Astrocyte (in vitro differentiated cells and primary cell): ENCODE data around the gene AMH. TPM values are rescaled to one million over a fixed set of nuclear protein-coding genes. Genes with fewer than 3 reads are reported as not detected.

ENCODE experiments used
- DNase-seq: peaks from one replicate; pipeline ENCODE4 v3.0.0-alpha.2; 2010; ENCODE audit warnings: low read depth
- FAIRE-seq: peaks from 2 replicates; lab custom pipeline; 2011; peaks lifted over from hg19 to GRCh38; lab: Jason Lieb, UNC
- H2AFZ ChIP-seq: 2 replicates; pipeline ENCODE4 v1.6.0; 2012; ENCODE audit warnings: low read depth, low read length, inconsistent platforms
- H3K27ac ChIP-seq: 2 replicates; pipeline ENCODE4 v1.5.1; 2011; ENCODE audit warnings: low read depth, low read length, inconsistent platforms
- H3K27me3 ChIP-seq: 2 replicates; pipeline ENCODE4 v1.6.0; 2011; ENCODE audit warnings: low read length, inconsistent platforms; ENCODE audit not compliant: insufficient read depth
- H3K36me3 ChIP-seq: 2 replicates; pipeline ENCODE4 v1.5.1; 2011; ENCODE audit warnings: low read length, inconsistent platforms; ENCODE audit not compliant: insufficient read depth
- H3K4me1 ChIP-seq: 2 replicates; pipeline ENCODE4 v1.5.1; 2011; ENCODE audit warnings: low read length, inconsistent platforms; ENCODE audit not compliant: insufficient read depth
- H3K4me2 ChIP-seq: 2 replicates; pipeline ENCODE4 v1.6.0; 2012; ENCODE audit warnings: low read length, inconsistent platforms
- H3K4me3 ChIP-seq: 2 replicates; pipeline ENCODE4 v1.5.1; 2011; ENCODE audit warnings: low read depth, mild to moderate bottlenecking, low read length, inconsistent platforms; ENCODE audit not compliant: insufficient read depth
- H3K79me2 ChIP-seq: 2 replicates; pipeline ENCODE4 v1.6.0; 2012; ENCODE audit warnings: mild to moderate bottlenecking, low read length, inconsistent platforms; ENCODE audit not compliant: insufficient read depth
- H3K9ac ChIP-seq: 2 replicates; pipeline ENCODE4 v1.6.0; 2012; ENCODE audit warnings: mild to moderate bottlenecking, low read length, inconsistent platforms
- H3K9me3 ChIP-seq: 2 replicates; pipeline ENCODE4 v1.5.1; 2012; ENCODE audit warnings: low read depth, mild to moderate bottlenecking, low read length, inconsistent platforms; ENCODE audit not compliant: insufficient read depth
- H4K20me1 ChIP-seq: 2 replicates; pipeline ENCODE4 v1.6.0; 2012; ENCODE audit warnings: low read length, inconsistent platforms; ENCODE audit not compliant: insufficient read depth
- H3K27ac Mint-ChIP-seq: one replicate; pipeline ENCODE4 v1.8.0; 2021; ENCODE audit warnings: mild to moderate bottlenecking, mixed read lengths; ENCODE audit not compliant: unreplicated experiment
- H3K27me3 Mint-ChIP-seq: one replicate; pipeline ENCODE4 v1.8.0; 2021; ENCODE audit warnings: low read depth, mixed read lengths; ENCODE audit not compliant: unreplicated experiment
- H3K36me3 Mint-ChIP-seq: one replicate; pipeline ENCODE4 v1.8.0; 2021; ENCODE audit warnings: low read depth, mixed read lengths; ENCODE audit not compliant: unreplicated experiment
- H3K4me1 Mint-ChIP-seq: one replicate; pipeline ENCODE4 v1.8.0; 2021; ENCODE audit warnings: low read depth, mixed read lengths; ENCODE audit not compliant: unreplicated experiment
- H3K4me3 Mint-ChIP-seq: one replicate; pipeline ENCODE4 v1.8.0; 2021; ENCODE audit warnings: mild to moderate bottlenecking, moderate library complexity, mixed read lengths; ENCODE audit not compliant: unreplicated experiment
- H3K9me3 Mint-ChIP-seq: one replicate; pipeline ENCODE4 v1.8.0; 2021; ENCODE audit warnings: mild to moderate bottlenecking, mixed read lengths; ENCODE audit not compliant: unreplicated experiment
- CTCF ChIP-seq: IDR thresholded peaks from 2 replicates; pipeline ENCODE4 v1.5.1; 2011; ENCODE audit warnings: low read depth, mild to moderate bottlenecking, inconsistent platforms, low read length, moderate library complexity; ENCODE audit not compliant: insufficient read depth
- EZH2 ChIP-seq: IDR thresholded peaks from 2 replicates; pipeline ENCODE4 v1.6.1; 2012; ENCODE audit warnings: mild to moderate bottlenecking, low read length, inconsistent platforms; ENCODE audit not compliant: insufficient read depth
- total RNA-seq: library from RNA; stranded (reverse); gene quantifications from 2 replicates; pipeline ENCODE4 v1.2.1, GENCODE V29; 2021

AMH gene
- total RNA-seq, 1 donor from 2014 or later, result 4.6 TPM

DNA sequence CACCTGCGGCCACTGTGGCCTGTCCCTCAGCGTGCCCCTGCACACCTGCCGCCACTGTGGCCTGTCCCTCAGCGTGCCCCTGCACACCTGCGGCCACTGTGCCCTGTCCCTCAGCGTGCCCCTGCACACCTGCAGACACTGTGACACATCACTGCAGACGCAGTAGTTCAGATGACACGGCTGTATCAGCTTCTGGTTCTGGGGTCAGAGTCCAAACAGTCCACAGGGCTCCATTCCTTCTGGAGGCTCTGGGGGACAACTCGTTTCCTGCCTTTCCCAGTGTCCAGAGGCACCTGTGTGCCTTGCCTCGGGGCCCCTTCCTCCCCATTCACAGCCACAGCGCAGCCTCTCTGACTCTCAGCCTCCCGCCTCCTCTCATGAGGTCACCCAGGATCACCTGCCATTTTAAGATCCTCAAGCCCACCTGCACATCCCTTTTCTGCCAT lies 7.0 kb upstream of the AMH start:
- Histone ChIP-seq H3K9me3 (no peaks in the 10 kb centered on the region), H2AFZ (no peak overlapping the region), H3K4me3 (no peak overlapping the region), H3K36me3 (peaks cover 19% of the 10 kb centered on the region), H3K79me2 (peaks cover 85% of the 10 kb centered on the region), H3K27me3 (no peaks in the 10 kb centered on the region), H3K4me1 (peaks cover 50% of the 10 kb centered on the region), H3K27ac (no peak overlapping the region), H4K20me1 (peaks cover 99% of the 10 kb centered on the region), H3K9ac (no peak overlapping the region), H3K4me2 (no peak overlapping the region)
- H3K27me3 Mint-ChIP-seq, result no peaks in the 10 kb centered on the region
- DNase-seq (no peak), FAIRE-seq (no peak)
- H3K9me3 Mint-ChIP-seq, result no peaks in the 10 kb centered on the region
- H3K4me1 Mint-ChIP-seq, result peaks cover 36% of the 10 kb centered on the region
- TF ChIP-seq EZH2 (no peak), CTCF (no peak)
- peaks cover 8% of the 10 kb centered on the region for H3K36me3 Mint-ChIP-seq
- H3K4me3 Mint-ChIP-seq, result no peak overlapping the region
- H3K27ac Mint-ChIP-seq, result no peak overlapping the region

DNA sequence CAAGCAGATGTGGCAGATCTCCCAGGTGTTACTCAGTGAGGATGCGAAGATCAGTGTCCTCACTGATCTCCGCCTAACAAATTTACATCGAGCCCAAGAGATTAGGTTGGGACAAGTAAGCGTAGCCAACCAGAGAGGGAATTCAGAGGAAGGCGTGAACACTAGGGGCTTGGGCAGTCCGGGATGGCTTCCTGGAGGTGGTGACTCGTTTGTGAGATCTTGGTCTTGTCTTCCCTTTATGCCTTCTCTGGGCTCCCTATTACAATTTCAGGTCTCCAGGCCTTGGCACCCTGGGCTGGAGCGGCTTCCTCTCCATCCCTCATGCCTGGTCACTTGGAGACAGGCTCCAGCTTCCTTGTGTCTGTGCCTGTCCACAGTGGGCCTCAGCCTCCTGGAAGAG lies 6.3 kb upstream of the AMH start:
- Mint-ChIP-seq H3K4me3 (no peak overlapping the region), H3K36me3 (peaks cover 6% of the 10 kb centered on the region), H3K27me3 (no peaks in the 10 kb centered on the region), H3K27ac (no peak overlapping the region), H3K9me3 (no peaks in the 10 kb centered on the region), H3K4me1 (peaks cover 32% of the 10 kb centered on the region)
- H3K36me3 ChIP-seq, result peaks cover 19% of the 10 kb centered on the region
- peaks cover 45% of the 10 kb centered on the region for H3K4me1 ChIP-seq
- no peaks in the 10 kb centered on the region for H3K27me3 ChIP-seq
- H3K4me3 ChIP-seq, result no peak overlapping the region
- no peak for DNase-seq
- no peak for TF ChIP-seq CTCF
- no peak overlapping the region for H3K9ac ChIP-seq
- no peak overlapping the region for H3K4me2 ChIP-seq
- H4K20me1 ChIP-seq, result peaks cover 100% of the 10 kb centered on the region
- FAIRE-seq, result no peak
- H3K9me3 ChIP-seq, result no peaks in the 10 kb centered on the region
- H2AFZ ChIP-seq, result no peak overlapping the region
- peaks cover 78% of the 10 kb centered on the region for H3K79me2 ChIP-seq
- no peak overlapping the region for H3K27ac ChIP-seq

DNA sequence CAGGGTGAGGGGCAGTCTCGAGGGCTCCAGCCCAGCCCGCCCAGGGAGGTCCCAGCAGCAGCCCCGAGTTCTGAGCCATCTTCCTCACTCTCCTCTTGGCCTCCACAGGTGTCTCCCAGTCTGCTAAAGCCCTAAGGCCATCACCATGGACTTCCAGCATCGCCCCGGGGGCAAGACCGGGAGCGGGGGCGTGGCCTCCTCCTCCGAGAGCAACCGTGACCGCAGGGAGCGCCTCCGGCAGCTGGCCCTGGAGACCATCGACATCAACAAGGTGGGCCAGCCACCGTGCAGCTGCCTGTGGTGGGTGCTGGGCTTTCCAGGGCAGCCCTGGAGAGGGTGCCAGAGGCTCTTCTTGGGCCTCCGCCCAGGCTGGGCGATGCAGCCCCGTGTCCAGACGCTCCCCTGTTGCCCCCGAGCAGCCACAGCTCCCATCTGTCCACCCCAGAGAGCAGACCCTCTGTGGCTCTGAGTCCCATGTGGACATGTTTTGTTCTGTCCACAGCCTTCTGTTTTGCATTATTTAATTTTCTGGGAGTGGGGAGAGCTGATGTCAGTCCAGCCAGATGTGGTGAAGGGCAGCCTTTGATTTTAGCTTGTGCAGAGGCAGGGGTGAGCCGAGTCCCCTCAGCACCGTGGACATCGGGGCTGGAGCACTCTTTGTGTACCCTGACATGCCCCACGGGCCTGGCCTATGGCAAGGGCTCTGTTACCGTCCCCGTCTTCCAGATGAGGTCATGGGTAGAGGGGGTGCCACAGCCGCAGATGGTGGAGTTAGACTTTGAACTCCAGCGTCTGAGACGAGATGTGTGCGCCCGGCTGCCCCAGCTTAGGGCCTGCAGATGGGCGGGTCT lies 5.6 kb upstream of the AMH start:
- FAIRE-seq, result no peak
- TF ChIP-seq CTCF, result no peak
- no peak for TF ChIP-seq EZH2
- H3K9me3 ChIP-seq, result no peaks in the 10 kb centered on the region
- no peak overlapping the region for H3K27ac ChIP-seq
- H3K4me1 Mint-ChIP-seq, result peaks cover 27% of the 10 kb centered on the region
- no peak overlapping the region for H2AFZ ChIP-seq
- DNase-seq, result no peak
- H3K9me3 Mint-ChIP-seq, result no peaks in the 10 kb centered on the region
- peaks cover 6% of the 10 kb centered on the region for H3K36me3 Mint-ChIP-seq
- H3K27ac Mint-ChIP-seq, result peak overlapping the region; percentile 26
- H3K4me3 ChIP-seq, result no peak overlapping the region
- no peaks in the 10 kb centered on the region for H3K27me3 ChIP-seq
- H3K4me2 ChIP-seq, result no peak overlapping the region
- peaks cover 38% of the 10 kb centered on the region for H3K4me1 ChIP-seq
- peaks cover 96% of the 10 kb centered on the region for H4K20me1 ChIP-seq
- peaks cover 16% of the 10 kb centered on the region for H3K36me3 ChIP-seq
- H3K4me3 Mint-ChIP-seq, result no peak overlapping the region
- peaks cover 72% of the 10 kb centered on the region for H3K79me2 ChIP-seq
- H3K9ac ChIP-seq, result no peak overlapping the region
- H3K27me3 Mint-ChIP-seq, result no peaks in the 10 kb centered on the region
